Measurements from ENCODE around the gene MACROD2. TPM values are rescaled to one million over a fixed set of nuclear protein-coding genes. Genes with fewer than 3 reads are reported as not detected.
A peak's percentile ranks its signal among the peaks of the same experiment; 100 is the strongest.

Gene MACROD2
- total RNA-seq, 1 donor from 2014 or later, result 2.4 TPM

DNA sequence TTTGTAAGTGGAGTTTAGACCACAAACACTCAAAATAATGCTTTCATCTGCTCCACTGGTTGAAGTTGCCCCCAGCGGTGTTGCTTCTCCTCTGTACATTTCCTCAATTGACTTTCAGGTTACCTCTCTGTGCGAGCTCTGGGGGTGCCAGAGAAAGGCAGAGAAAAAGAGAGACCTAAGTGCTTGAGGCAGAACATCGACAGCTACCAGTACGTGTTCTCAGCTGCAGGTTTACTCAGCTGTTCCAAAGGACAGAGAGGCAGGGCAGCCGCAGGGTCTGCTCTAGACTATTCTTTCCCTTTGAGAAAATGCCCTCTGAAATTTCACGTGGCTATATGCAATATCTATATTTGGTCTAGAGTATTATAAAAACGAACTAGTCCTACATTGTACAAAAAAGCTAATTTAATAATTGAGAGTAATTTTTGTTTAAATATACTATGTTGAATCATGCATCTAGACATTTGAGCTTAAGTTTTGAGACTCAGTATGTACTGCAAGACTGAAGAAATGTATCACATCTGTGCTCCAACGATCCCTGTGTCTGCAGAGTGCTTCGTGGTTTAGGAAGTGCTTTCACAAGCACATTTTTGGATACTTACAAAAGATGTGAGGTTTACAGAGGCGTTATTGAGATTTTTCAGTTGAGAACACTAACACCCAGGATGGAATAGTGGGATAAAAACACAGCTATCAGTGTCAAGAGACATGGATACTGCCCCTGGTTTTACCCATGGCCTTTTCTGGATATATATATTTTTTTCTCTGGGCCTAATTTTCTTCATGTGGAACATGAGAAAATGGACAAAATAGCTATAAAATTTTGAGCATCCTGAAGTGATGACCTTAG is 795.7 kb downstream of the MACROD2 start:
- no peak for FAIRE-seq
- Mint-ChIP-seq H3K4me1 (ENCODE audit: low read depth, unreplicated experiment) (peaks cover 14% of the 10 kb centered on the region), H3K27ac (ENCODE audit: unreplicated experiment) (peak overlapping the region; percentile 87), H3K27me3 (ENCODE audit: low read depth, unreplicated experiment) (no peaks in the 10 kb centered on the region), H3K4me3 (ENCODE audit: unreplicated experiment) (no peak overlapping the region), H3K9me3 (ENCODE audit: unreplicated experiment) (no peaks in the 10 kb centered on the region), H3K36me3 (ENCODE audit: low read depth, unreplicated experiment) (no peaks in the 10 kb centered on the region)
- H3K9me3 ChIP-seq (ENCODE audit: insufficient read depth, low read depth, low read length), result no peaks in the 10 kb centered on the region
- H3K36me3 ChIP-seq (ENCODE audit: insufficient read depth, low read length), result no peaks in the 10 kb centered on the region
- peak; percentile 31 for DNase-seq (ENCODE audit: low read depth)
- no peaks in the 10 kb centered on the region for H3K4me1 ChIP-seq (ENCODE audit: insufficient read depth, low read length)
- no peaks in the 10 kb centered on the region for H3K79me2 ChIP-seq (ENCODE audit: insufficient read depth, low read length)
- H4K20me1 ChIP-seq (ENCODE audit: insufficient read depth, low read length), result no peaks in the 10 kb centered on the region
- H2AFZ ChIP-seq (ENCODE audit: low read depth, low read length), result no peak overlapping the region
- no peaks in the 10 kb centered on the region for H3K27me3 ChIP-seq (ENCODE audit: insufficient read depth, low read length)
- no peak overlapping the region for H3K4me2 ChIP-seq (ENCODE audit: low read length)
- TF ChIP-seq EZH2 (IDR thresholded peaks at IDR 0.05; ENCODE audit: insufficient read depth, low read length) (no peak), CTCF (IDR thresholded peaks at IDR 0.05; ENCODE audit: insufficient read depth, low read depth, low read length) (no peak)
- H3K9ac ChIP-seq (ENCODE audit: low read length), result no peak overlapping the region
- no peak overlapping the region for H3K27ac ChIP-seq (ENCODE audit: low read depth, low read length)
- H3K4me3 ChIP-seq (ENCODE audit: insufficient read depth, low read depth, low read length), result no peak overlapping the region

DNA sequence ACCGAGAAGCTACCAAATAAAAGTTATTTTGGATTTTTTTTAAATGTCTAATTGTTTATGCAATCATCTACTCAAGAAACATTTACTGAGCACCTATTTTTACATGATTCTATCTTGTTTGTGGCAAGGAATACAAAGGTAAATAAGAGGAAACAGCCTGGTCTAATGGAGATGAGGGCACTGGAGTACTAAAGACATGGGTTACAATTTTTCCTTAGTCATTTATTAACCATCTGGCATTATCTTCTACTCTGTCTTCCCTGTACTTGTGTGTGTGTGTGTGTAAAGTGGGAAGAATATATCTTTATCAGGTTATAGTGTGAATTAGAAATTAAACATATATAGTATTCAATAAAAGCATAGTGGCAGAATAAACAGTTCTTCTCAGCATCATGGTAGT is 797.6 kb downstream of the MACROD2 start:
- H3K79me2 ChIP-seq (ENCODE audit: insufficient read depth, low read length), result no peaks in the 10 kb centered on the region
- H3K36me3 Mint-ChIP-seq (ENCODE audit: low read depth, unreplicated experiment), result no peaks in the 10 kb centered on the region
- H4K20me1 ChIP-seq (ENCODE audit: insufficient read depth, low read length), result no peaks in the 10 kb centered on the region
- H3K4me3 ChIP-seq (ENCODE audit: insufficient read depth, low read depth, low read length), result no peak overlapping the region
- DNase-seq (ENCODE audit: low read depth) (no peak), FAIRE-seq (no peak)
- H3K4me1 Mint-ChIP-seq (ENCODE audit: low read depth, unreplicated experiment), result peaks cover 12% of the 10 kb centered on the region
- H2AFZ ChIP-seq (ENCODE audit: low read depth, low read length), result no peak overlapping the region
- no peak overlapping the region for H3K4me2 ChIP-seq (ENCODE audit: low read length)
- H3K27ac ChIP-seq (ENCODE audit: low read depth, low read length), result no peak overlapping the region
- H3K9me3 Mint-ChIP-seq (ENCODE audit: unreplicated experiment), result no peaks in the 10 kb centered on the region
- no peaks in the 10 kb centered on the region for H3K27me3 ChIP-seq (ENCODE audit: insufficient read depth, low read length)
- no peaks in the 10 kb centered on the region for H3K4me1 ChIP-seq (ENCODE audit: insufficient read depth, low read length)
- H3K27ac Mint-ChIP-seq (ENCODE audit: unreplicated experiment), result no peak overlapping the region
- no peaks in the 10 kb centered on the region for H3K9me3 ChIP-seq (ENCODE audit: insufficient read depth, low read depth, low read length)
- no peaks in the 10 kb centered on the region for H3K36me3 ChIP-seq (ENCODE audit: insufficient read depth, low read length)
- H3K9ac ChIP-seq (ENCODE audit: low read length), result no peak overlapping the region
- no peaks in the 10 kb centered on the region for H3K27me3 Mint-ChIP-seq (ENCODE audit: low read depth, unreplicated experiment)
- H3K4me3 Mint-ChIP-seq (ENCODE audit: unreplicated experiment), result no peak overlapping the region
- TF ChIP-seq EZH2 (IDR thresholded peaks at IDR 0.05; ENCODE audit: insufficient read depth, low read length), result no peak
- no peak for TF ChIP-seq CTCF (IDR thresholded peaks at IDR 0.05; ENCODE audit: insufficient read depth, low read depth, low read length)
